HG03135 (cell line): Measurements from ENCODE around the gene FAM107B.

Experiments
- ATAC-seq: cut with Tn5 transposase; IDR thresholded peaks from one replicate; pipeline ENCODE4 v1.9.1; 2021; ENCODE audit warnings: mild to moderate bottlenecking, moderate library complexity; ENCODE audit not compliant: unreplicated experiment

FAM107B gene

GRCh38 chr10:14779001-14779651 lies 4.4 kb upstream of the FAM107B start:
- no peak for ATAC-seq

- ATAC-seq, result no peak
Observed at GRCh38 chr10:14776546-14776945, 1.8 kb upstream of the FAM107B start.

- no peak for ATAC-seq
Observed at GRCh38 chr10:14775656-14776055, 959 bp upstream of the FAM107B start.

GRCh38 chr10:14774214-14774580 lies 500 bp downstream of the FAM107B start:
- ATAC-seq, result no peak

GRCh38 chr10:14773551-14774213 lies 1.0 kb downstream of the FAM107B start:
- no peak for ATAC-seq

- no peak for ATAC-seq
Observed at GRCh38 chr10:14772399-14772798, 2.3 kb downstream of the FAM107B start.

GRCh38 chr10:14770927-14771326 lies 3.8 kb downstream of the FAM107B start:
- no peak for ATAC-seq

GRCh38 chr10:14761372-14761771 lies 13.3 kb downstream of the FAM107B start:
- ATAC-seq, result no peak

- ATAC-seq, result no peak
Observed at GRCh38 chr10:14758994-14759664, 15.6 kb downstream of the FAM107B start.

GRCh38 chr10:14758451-14758850 lies 16.2 kb downstream of the FAM107B start:
- ATAC-seq, result no peak

GRCh38 chr10:14757986-14758385 lies 16.7 kb downstream of the FAM107B start:
- ATAC-seq, result no peak

- ATAC-seq, result no peak
Observed at GRCh38 chr10:14757394-14757793, 17.3 kb downstream of the FAM107B start.

- no peak for ATAC-seq
Observed at GRCh38 chr10:14753441-14753840, 21.3 kb downstream of the FAM107B start.

GRCh38 chr10:14751921-14752320 lies 22.8 kb downstream of the FAM107B start:
- no peak for ATAC-seq

GRCh38 chr10:14751014-14751896 lies 23.4 kb downstream of the FAM107B start:
- no peak for ATAC-seq

- ATAC-seq, result no peak
Observed at GRCh38 chr10:14749070-14749809, 25.5 kb downstream of the FAM107B start.

GRCh38 chr10:14748441-14748840 lies 26.3 kb downstream of the FAM107B start:
- ATAC-seq, result no peak

- ATAC-seq, result no peak
Observed at GRCh38 chr10:14742815-14743214, 31.9 kb downstream of the FAM107B start.

- ATAC-seq, result no peak
Observed at GRCh38 chr10:14742382-14742781, 32.3 kb downstream of the FAM107B start.

- ATAC-seq, result no peak
Observed at GRCh38 chr10:14740684-14741247, 33.9 kb downstream of the FAM107B start.
